GM20431 (cell line): ENCODE results near the gene NEURL3.
"Not testable (repeated sequence)": the region's sequence is repeated elsewhere in the genome, so short reads cannot be mapped to it uniquely, and the experiment has no call there.

Experiments used
- in situ Hi-C: fragments of 300-500 bp; cut with MseI, MboI; formaldehyde crosslinking; loops from one replicate; pipeline ENCODE4 v1.15.0; 2020; ENCODE audit warnings: low sequenced_read_pairs; ENCODE audit not compliant: unreplicated experiment

NEURL3 gene, protein sequence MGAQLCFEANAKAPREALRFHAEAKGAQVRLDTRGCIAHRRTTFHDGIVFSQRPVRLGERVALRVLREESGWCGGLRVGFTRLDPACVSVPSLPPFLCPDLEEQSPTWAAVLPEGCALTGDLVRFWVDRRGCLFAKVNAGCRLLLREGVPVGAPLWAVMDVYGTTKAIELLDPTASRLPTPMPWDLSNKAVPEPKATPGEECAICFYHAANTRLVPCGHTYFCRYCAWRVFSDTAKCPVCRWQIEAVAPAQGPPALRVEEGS

DNA sequence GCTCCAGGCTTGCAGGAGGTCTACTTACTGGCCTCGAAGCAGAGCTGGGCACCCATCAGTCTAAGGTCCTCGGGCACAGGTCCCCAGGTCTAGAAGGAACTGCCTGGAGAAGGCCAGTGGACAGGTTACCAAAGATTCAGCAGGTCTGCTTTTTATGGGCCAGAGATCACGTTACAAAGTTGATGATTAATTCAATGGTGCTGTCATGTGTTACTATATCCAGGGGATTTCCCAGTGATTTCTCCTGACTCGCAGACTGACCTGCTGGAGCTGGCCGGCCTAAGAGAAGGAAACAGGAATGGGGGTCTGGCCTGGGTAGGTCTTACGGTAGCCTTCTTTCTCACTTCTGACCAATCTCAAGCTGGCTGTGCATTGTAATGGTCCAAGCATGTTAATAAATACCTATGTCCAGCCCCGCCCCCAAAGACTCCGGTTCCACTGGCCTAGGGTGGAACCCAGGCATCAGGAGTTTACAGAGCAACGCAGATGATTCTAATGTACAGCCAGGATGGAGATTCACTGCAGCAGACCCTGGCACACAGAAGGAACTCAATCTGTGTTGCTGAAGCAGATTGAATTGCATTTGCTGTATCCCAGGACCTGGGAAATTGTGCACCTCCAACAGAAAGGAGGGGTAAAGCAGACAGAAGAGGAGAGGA is at the start of gene NEURL3:
NEURL3 (minus strand) TSS at position 127 of the 659 bp plus-strand sequence; CDS start at position 56, 71 bp downstream.
- in situ Hi-C loops = no loop called here

DNA sequence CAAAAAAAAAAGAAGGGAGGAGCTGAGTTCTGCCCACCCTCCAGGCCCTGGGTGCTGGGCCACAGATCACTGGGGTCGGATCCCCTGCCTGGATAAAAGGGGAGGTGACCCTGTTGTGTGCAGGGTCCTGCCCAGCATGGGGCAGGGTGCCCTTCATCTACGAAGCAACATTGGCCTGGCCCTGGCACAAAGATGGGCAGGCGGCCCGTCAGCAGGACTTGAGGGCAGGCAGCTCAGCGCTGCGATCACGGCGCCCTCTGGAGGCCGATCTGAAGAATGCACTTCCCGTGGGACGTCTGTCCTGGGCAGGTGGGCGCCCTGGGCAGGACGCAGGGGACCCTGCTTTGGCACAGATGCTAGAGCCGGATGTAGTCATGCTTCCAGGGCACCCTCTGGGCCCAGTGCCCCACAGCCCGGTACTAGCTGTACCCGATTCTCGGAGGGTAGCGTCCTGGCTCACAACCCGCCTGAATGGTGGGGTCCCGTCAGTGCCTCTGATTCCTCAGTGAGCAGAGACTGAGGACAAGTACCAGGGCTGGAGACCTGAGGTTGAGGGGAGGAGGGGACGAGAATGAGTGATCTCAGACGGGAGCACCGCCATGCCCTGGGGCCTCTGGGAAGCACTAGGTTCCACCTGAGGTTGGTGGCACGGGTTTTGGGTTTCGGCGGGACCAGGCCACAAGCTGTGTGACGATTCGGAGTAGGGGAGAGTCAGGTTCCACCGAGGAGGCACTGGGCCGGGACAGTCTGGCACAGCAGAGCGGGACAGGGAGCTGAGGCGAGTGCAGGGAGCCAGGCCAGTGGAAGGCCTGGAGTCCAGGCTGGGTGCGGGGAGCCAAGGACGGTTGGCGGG is 49.4 kb upstream of the NEURL3 start:
- in situ Hi-C loops = no loop called here

DNA sequence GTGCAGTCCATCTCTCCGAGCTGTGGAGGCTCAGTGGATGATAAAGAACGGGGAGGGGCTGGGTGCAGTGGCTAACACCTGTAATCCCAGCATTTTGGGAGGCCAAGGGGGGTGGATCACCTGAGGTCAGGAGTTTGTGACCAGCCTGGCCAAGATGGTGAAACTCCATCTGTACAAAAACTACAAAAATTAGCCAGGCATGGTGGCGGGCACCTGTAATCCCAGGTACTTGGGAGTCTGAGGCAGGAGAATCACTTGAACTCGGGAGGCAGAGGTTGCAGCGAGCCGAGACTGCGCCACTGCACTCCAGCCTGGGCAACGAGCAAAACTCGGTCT is 48.8 kb upstream of the NEURL3 start:
- in situ Hi-C loops = not testable (repeated sequence)

DNA sequence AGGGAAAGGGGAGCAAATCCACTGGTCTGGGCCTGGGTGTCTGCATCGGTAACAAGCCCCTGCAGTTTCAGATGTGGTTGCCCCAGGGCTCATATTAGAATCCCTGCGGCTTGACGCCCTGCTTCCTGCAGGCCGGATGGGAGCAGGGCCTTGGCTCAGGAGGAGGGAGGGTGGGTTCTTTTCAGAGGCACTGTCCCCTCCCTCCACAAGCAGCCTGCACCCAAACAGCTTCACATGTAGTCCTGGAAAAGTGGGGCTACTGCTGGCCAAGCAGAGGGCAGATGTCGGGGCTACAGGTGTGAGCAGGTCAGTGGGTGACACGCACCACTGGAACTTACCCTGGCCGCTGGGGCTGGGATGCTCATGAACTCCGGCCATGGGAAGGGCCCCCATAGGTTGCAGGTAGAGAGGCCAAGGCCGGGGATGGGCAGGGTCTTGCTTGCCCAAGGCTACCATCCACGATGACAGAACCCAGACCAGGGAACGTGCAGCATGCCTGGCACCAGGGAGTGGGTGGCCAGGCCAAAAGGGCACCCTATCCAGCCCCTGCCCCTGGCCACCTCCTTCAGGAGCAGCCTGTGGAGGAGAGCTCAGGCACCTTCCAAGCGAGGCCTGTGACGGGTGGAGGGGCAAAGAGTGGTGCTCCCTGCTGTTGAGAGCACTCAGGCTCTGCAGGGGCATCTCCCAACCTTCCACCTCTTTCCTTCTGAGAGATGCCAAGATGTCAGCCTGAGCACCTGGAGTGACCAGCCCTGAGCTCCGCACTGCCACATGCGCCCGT is 48.2 kb upstream of the NEURL3 start:
- in situ Hi-C loops = no loop called here

DNA sequence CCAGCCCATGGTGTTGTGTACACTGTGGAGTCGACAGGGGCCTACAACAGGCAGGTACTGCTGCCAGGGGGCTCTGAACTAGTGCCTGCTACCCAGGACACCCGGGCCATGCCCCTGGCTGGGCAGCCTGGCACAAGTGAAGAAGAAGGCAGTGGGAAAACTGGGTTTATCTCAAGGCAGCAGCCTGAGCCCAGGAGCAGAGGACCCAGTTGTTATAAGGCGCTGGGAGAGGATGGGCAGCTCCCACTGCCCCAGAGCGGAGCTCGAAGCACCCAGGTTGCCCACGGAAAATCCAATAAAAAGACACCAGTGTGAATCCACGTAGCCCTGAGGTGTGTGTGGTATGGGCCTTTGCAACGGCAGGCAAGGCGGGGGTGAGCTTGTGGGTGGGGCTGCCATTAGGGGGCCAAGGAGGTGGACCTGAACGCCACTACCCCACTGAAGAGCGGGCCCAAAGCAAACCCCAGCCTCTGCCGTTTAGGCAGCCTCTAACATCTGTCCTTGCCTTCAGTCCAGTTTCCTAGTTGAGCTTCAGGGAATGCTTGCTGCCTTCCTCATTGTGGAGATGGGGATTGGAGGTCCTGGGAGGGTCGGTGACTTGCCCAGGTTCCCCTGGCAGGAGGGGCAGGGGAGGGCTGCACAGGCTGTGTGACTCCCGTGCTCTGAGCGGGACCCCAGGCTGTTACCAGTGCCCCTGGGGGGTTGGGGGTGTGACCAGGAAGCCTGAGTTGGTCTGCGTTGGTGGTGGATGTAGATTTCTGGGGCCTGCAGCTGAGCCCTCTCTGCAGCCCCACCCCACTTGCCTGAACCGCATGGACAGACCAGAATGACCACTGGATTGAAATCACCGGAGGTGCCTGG is 47.4 kb upstream of the NEURL3 start:
- in situ Hi-C loops = no loop called here

DNA sequence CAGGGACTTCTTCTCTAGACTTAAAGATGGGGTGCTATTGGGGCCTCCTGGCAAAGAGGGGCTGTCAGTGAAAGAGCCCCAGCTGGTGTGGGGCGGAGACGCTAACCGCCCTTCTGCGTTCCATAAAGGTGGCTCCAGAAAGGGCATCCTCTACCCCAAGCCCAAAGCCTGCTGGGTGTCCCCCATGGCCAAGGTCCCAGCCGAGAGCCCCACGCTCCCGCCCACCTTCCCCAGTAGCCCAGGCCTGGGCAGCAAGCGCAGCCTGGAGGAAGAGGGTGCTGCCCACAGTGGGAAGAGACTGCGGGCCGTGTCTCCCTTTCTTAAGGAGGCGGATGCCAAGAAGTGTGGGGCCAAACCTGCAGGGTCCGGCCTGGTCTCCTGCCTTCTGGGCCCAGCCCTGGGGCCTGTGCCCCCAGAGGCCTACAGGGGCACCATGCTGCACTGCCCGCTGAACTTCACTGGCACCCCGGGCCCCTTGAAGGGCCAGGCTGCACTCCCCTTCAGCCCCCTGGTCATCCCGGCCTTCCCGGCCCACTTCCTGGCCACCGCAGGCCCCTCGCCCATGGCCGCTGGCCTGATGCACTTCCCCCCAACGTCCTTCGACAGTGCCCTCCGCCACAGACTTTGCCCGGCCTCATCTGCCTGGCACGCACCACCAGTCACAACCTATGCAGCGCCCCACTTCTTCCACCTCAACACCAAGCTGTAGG is 46.6 kb upstream of the NEURL3 start:
- in situ Hi-C loops = no loop called here

DNA sequence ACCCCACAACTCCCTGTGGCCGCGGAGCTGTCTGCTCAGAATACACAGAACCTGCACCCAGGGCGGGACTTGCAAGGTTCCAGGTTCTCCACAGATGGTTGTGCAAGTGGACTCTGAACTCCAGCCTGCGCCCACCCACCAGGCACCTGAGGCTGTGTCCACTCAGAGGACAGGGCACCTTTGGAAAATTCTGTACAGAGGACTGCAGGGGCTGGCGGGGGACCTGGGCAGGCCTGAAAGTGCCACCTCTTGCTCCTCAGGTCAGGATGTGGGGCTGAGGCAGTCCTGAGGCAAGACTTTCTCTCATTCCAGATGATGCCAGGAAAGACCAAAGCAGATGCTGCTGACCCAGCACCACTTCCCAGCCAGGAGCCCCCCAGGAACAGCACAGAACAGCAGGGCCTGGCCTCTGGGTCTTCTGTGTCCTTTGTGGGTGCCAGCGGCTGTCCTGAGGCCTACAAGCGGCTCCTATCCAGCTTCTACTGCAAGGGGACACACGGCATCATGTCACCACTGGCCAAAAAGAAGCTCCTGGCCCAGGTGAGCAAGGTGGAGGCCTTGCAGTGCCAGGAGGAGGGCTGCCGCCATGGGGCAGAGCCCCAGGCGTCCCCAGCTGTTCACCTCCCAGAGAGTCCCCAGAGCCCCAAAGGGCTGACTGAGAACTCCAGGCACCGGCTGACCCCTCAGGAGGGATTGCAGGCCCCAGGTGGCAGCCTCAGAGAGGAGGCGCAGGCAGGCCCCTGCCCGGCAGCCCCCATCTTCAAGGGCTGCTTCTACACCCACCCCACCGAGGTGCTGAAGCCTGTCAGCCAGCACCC is 45.8 kb upstream of the NEURL3 start:
- in situ Hi-C loops = no loop called here

DNA sequence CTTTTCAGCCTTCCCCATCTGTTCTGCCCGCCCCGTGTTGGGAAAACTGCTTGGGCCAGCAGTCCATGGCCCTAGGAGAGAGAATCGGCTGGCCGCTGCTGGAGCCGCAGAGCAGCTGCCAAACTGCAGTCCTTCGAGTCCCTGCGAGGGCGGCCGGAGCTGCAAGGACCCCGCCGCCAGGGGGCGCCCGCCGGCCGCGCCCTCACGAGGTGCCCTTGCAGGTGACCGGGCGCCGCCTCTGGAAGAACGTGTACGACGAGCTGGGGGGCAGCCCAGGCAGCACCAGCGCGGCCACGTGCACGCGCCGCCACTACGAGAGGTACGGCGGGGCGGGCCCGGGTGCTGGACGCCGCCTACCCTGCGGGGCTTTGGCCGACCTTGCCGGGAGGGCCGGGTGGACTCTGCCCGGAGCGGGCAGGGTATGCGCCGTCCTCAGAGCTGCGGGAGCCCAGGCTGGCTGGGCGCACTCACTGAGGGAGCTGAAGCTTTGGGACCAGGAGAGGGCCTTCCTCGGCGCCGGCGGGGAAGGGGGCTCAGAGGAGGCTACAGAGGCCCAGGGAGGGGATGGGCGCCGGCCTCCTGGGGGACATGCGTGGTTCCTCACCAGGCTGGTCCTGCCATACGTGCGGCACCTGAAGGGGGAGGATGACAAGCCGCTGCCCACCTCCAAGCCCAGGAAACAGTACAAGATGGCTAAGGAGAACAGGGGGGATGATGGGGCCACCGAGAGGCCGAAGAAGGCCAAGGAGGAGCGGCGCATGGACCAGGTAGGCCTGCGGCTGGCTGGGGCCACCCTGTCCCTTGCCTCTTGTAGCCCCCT is 45.0 kb upstream of the NEURL3 start:
- in situ Hi-C loops = no loop called here

DNA sequence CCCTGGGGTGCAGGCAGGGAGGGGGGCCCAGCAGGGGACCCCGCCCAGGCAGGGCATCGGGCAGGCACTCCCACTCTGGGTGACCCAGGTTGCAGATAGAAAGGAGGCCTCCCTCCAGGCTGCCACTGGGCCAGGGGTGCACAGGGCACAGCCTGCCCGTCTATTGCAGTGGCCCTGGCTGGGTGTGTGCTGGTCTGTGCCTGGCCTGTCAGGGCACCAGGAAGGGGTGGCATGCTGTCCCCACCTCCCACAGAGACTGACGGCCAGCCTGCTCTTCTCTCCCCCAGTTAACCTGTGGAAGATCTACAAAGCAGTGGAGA is 44.3 kb upstream of the NEURL3 start:
- in situ Hi-C loops = no loop called here

DNA sequence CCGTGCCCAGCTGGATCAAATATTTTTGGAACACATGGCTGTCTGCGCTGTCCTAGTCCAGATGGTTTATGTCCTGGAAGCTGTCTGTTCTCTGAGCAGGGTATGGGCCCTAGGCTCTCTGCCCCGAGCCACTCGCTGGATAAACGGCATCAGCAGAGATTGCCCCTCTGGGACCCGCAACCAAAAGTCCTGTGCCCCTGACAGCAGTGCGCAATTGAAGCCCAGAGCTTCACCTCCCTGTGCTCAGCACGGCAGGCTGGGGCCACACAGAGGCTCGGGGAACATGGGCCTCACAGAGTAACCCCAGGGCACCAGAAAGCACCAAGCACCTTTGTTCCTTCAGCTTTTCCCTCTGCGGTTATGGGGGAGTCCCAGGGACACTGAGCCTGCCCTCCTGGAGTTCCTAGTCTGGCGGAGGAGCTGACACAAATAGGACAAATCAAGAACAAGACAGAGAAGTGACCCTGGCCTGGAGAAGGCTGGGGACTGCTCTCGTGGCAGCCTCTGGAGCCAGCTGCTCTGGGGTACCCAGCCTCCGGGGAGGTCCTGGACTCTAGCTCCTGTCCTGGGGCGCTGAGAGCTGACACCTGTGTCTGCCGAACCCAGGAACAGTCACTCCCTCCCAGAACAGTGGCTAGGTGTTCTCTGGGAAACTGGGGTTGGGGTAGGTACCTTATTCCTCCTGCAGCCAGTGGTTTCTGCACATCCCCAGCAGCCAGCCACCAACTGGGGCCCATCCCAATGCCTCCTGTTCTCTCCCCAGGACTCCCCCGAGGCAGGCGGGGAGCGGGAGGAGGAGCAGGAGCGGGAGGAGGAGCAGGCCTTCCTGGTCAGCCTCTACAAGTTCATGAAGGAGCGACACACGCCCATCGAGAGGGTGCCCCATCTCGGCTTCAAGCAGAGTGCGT is 43.7 kb upstream of the NEURL3 start:
- in situ Hi-C loops = no loop called here

DNA sequence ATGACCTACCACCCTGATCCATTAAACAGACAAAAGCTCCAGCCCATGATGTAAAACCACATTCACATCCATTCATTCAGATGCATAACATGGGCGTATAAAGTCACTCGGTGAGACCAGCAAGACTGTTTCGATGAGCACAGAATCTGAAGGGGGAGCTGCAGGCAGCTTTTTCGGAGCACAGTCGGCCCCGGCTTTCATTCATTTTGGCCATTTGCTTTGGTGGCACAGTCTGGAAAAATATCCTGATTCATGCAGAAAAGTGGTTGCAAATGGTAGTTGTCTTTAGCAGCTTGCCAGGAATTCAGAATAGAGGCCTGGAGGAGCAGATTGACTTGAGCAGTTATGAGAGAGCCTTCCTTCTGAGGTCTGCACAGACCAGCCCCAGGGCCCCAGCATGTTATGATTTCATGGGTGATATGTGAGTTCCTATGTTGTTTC is 42.6 kb upstream of the NEURL3 start:
- in situ Hi-C loops = no loop called here

DNA sequence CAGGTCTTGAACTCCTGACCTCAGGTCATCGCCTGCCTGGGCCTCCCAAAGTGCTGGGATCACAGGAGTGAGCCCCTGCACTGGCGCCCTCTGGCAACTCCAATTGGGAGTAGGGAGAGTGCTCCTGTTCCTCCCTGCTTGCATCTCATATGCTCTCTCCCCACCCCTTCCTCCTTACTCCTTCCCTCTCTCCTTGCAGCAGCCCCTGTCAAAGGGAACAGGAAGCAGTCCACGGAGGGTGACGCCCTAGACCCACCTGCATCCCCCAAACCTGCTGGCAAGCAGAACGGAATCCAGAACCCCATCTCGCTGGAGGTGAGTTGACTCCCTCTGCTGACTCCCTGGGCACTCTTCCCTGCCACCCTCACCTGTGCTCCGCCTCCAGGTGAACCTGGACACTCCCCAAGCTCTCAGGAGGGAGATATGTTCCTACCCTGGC is 42.1 kb upstream of the NEURL3 start:
- in situ Hi-C loops = no loop called here

DNA sequence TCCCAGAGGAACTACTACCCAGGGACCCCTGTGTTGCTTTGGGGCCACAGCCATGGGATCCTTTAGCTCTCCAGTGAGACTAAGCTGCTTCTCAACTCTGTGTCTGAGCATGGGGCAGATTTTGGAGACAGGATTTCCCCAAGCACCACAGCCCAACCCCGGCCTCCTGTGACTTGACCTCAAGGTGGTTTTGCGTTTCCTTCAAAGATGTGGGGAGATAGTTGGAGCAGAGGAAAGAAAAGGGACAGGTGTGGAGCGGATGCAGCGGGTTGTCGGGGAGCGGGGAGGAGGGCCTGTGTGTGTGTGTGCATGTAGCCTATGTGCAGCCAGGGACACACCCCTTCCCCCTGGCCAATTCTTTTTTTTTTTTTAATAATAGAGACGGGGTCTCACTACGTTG is 41.6 kb upstream of the NEURL3 start:
- in situ Hi-C loops = no loop called here

DNA sequence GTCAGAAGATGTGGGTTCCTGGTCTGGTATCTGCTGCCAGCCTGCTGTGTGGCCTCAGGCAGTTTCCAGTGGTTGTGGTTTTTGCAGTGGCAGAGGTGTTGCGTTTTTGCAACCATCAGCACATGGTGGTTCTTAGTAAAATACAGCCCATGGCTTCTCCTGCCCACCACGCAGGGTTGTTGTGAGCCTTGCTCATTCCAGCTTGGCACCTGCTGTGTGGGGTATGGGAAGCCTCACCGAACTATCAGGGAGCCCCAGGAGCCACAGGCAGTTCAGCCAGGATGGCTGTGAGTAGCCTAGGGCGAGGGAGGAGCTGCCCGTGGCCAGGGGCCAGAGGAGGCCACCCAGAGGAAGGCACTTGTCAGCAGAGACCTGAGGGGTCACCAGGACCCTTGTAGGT is 41.2 kb upstream of the NEURL3 start:
- in situ Hi-C loops = no loop called here

DNA sequence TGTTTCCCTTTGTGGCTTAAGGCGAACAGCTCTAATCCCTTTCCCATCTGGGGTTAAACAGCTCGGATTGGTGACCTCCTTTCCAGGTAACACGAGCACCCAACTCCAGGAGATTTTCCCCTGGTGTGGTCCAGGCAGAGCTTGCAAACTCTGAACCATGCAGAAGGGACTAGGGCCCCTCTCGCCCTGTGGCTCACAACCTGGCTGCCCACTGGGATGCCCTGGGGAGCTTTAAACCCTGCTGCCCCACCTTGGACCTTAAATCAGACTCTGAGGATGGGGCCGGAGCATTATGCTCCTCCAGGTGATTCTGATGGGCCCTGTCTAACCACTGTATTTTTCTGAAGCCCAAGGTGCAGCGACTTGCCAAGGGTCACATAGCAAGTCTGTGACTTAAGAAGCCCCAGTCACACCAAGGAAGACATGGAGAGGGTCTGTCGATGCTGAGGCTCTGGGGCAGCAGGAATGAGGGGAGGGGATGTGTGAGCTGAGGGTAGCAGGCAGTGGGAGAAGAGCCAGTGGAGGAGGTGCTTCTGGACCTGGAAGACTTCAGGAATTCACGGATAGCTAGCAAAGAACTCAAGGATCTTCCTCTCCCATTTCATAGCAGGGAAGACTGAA is 37.3 kb upstream of the NEURL3 start:
- in situ Hi-C loops = no loop called here
